HG03439 (cell line): Measurements from ENCODE around the gene SLIT2.

Source experiments
- ATAC-seq: cut with Tn5 transposase; IDR thresholded peaks from one replicate; pipeline ENCODE4 v1.9.1; 2021; ENCODE audit warnings: mild to moderate bottlenecking, moderate library complexity; ENCODE audit not compliant: unreplicated experiment

SLIT2 gene

GRCh38 chr4:20265726-20266125, 14.0 kb downstream of the SLIT2 start:
- ATAC-seq = no peak

GRCh38 chr4:20266215-20267082, 14.7 kb downstream of the SLIT2 start:
- ATAC-seq = no peak

- ATAC-seq = no peak
These were observed 16.3 kb downstream of the SLIT2 start for GRCh38 chr4:20268028-20268427.

- ATAC-seq = no peak
These were observed 17.6 kb downstream of the SLIT2 start for GRCh38 chr4:20269320-20269719.

GRCh38 chr4:20271950-20272349, 20.2 kb downstream of the SLIT2 start:
- ATAC-seq = no peak

- ATAC-seq = no peak
These were observed 20.7 kb downstream of the SLIT2 start for GRCh38 chr4:20272411-20272872.

- ATAC-seq = no peak
These were observed 22.1 kb downstream of the SLIT2 start for GRCh38 chr4:20273793-20274192.

GRCh38 chr4:20276848-20277247, 25.1 kb downstream of the SLIT2 start:
- no peak for ATAC-seq

- no peak for ATAC-seq
These were observed 26.5 kb downstream of the SLIT2 start for GRCh38 chr4:20278195-20278594.

- no peak for ATAC-seq
These were observed 27.7 kb downstream of the SLIT2 start for GRCh38 chr4:20279381-20279780.

- no peak for ATAC-seq
These were observed 29.7 kb downstream of the SLIT2 start for GRCh38 chr4:20281453-20281852.

- ATAC-seq = no peak
These were observed 31.3 kb downstream of the SLIT2 start for GRCh38 chr4:20283039-20283438.

- no peak for ATAC-seq
These were observed 33.3 kb downstream of the SLIT2 start for GRCh38 chr4:20284990-20285389.

GRCh38 chr4:20287246-20287645, 35.5 kb downstream of the SLIT2 start:
- no peak for ATAC-seq

- ATAC-seq = no peak
These were observed 36.4 kb downstream of the SLIT2 start for GRCh38 chr4:20288047-20288650.

- no peak for ATAC-seq
These were observed 37.3 kb downstream of the SLIT2 start for GRCh38 chr4:20288846-20289512.

- ATAC-seq = no peak
These were observed 38.1 kb downstream of the SLIT2 start for GRCh38 chr4:20289782-20290181.

- ATAC-seq = no peak
These were observed 41.0 kb downstream of the SLIT2 start for GRCh38 chr4:20292739-20293138.

- ATAC-seq = no peak
These were observed 45.6 kb downstream of the SLIT2 start for GRCh38 chr4:20297261-20297660.

- ATAC-seq = no peak
These were observed 46.1 kb downstream of the SLIT2 start for GRCh38 chr4:20297783-20298182.

- no peak for ATAC-seq
These were observed 46.8 kb downstream of the SLIT2 start for GRCh38 chr4:20298455-20298854.

GRCh38 chr4:20298986-20299385, 47.3 kb downstream of the SLIT2 start:
- no peak for ATAC-seq
